NCI-H82 (cell line): ENCODE results near the gene DNAJC12.
A peak's percentile ranks its signal among the peaks of the same experiment; 100 is the strongest.
"Not testable (repeated sequence)": the region's sequence is repeated elsewhere in the genome, so short reads cannot be mapped to it uniquely, and the experiment has no call there.

Experiments used
- DNase-seq: peaks from one replicate; lab custom pipeline; 2025; lab: John Stamatoyannopoulos, UW

The DNAJC12 gene

GRCh38 chr10:67837541-67838314 is at the start of gene DNAJC12:
DNAJC12 (minus strand) TSS chr10:67838188; CDS start chr10:67838011, 177 bp downstream.
- peak; percentile 91 for DNase-seq

DNA sequence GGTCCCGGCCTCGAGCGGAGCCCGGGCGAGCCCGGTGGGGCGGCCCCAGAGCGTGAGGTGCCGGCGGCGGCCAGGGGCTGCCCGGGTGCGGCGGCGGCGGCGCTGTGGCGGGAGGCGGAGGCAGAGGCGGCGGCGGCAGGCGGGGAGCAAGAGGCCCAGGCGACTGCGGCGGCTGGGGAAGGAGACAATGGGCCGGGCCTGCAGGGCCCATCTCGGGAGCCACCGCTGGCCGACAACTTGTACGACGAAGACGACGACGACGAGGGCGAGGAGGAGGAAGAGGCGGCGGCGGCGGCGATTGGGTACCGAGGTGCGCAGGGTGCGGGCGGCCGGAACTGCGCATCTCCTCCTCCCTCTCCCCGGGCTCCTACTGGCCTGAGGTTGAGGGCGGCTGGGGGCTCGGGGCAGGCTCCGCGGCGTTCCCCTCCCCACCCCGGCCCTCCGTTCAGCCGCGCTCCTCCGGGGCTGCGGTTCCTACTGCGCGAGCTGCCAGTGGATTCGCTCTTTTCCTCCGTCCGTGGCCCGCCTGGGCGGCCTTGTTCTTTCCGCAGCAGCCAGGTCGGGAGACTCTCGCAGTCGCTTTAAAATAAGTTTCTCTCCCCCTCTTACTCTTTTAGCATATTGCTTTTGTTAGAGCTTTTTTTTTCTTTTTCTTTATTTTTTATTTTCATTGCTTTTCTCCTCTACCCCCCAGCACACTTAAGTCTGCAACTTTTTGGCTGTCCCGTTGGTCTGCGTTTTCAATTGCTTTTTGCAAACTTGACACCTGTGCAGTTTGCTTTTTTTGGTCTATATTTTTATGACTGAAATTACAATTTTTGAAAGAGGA is 47.1 kb upstream of the DNAJC12 start:
- DNase-seq, result peak; percentile 79

- peak; percentile 95 for DNase-seq
Observed at GRCh38 chr10:67884313-67884841, 46.4 kb upstream of the DNAJC12 start, which contains the start of gene SIRT1. SIRT1 (plus strand) TSS chr10:67884656; CDS start chr10:67884722, 66 bp downstream.

- DNase-seq, result no peak
Observed at GRCh38 chr10:67883710-67884312, 45.8 kb upstream of the DNAJC12 start.

- no peak for DNase-seq
Observed at GRCh38 chr10:67878133-67878532, 40.1 kb upstream of the DNAJC12 start.

- not testable (repeated sequence) for DNase-seq
Observed at GRCh38 chr10:67877421-67877820, 39.4 kb upstream of the DNAJC12 start.

GRCh38 chr10:67875340-67876238 is 37.6 kb upstream of the DNAJC12 start:
- DNase-seq, result no peak

- DNase-seq, result no peak
Observed at GRCh38 chr10:67869996-67870395, 32.0 kb upstream of the DNAJC12 start.

DNA sequence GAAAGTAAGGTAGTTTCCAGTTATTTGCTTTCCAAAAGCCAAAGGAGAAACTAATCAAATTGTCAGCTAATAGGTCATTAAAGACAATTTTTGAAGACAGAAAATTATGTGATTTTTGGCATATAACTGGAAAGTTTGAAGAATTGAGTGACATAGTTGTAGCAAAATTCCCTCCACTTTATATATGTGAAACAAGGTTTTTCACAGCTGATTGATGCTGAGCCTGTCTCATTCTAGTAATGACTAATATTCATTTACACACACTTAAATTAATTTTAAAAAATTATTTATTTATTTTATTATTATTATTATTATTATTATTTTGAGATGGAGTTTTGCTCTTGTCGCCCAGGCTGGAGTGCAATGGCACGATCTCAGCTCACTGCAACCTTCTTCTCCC is 30.1 kb upstream of the DNAJC12 start:
- DNase-seq, result no peak

DNA sequence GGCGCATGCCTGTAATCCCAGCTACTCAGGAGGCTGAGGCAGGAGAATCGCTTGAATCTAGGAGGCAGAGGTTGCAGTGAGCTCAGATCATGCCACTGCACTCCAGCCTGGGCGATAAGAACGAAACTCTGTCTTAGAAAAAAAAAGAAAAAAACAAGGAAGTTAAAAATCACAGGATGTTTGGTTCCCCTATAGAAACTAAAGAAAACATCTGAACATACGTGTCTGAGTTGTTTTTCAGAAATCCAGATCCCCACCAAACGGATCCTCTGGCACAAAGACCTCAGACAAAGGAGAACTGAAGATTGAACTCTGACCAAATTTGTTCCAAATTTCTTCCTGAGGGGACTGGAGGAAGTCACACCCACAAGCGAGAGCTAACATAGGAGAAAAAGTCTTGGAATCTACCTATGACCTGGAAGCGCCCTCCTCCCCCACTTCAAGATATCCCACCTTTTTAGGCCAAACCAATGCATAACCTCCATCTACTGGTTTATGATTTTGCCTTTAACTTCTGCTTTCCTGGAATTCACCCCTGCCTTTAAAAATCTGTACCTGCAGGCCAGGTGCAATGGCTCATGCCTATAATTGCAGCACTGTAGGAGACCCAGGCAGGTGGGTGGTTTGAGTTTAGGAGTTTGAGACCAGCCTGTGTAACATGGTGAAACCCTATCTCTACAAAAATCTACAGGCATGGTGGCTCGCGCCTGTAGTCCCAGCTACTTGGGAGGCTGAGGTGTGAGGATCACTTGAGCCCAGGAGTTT is 26.8 kb upstream of the DNAJC12 start:
- no peak for DNase-seq

DNA sequence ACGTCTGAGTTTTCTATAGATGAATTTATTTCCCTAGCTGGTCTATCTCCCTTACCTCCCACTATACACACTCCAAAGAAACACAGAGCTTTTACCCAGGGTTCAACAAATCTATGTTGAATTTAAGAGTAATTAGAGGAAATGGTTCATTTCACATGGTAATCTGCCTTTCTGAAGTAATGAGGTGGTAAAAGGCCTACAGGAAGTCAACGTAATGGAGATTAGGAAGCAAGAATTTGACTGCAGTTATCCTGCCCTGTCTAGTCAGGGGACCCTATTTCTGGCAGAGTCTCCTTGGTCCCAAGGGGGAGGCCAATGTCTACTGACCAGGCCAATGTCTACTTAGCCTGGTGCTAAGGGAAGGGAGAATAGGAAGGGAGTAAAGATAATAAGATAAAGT is 25.1 kb upstream of the DNAJC12 start:
- DNase-seq, result no peak

- no peak for DNase-seq
Observed at GRCh38 chr10:67861750-67862432, 23.9 kb upstream of the DNAJC12 start.

GRCh38 chr10:67858971-67859370 is 21.0 kb upstream of the DNAJC12 start:
- no peak for DNase-seq

- no peak for DNase-seq
Observed at GRCh38 chr10:67853512-67853911, 15.5 kb upstream of the DNAJC12 start.

- no peak for DNase-seq
Observed at GRCh38 chr10:67852761-67853160, 14.8 kb upstream of the DNAJC12 start.

GRCh38 chr10:67851186-67851585 is 13.2 kb upstream of the DNAJC12 start:
- DNase-seq, result no peak

DNA sequence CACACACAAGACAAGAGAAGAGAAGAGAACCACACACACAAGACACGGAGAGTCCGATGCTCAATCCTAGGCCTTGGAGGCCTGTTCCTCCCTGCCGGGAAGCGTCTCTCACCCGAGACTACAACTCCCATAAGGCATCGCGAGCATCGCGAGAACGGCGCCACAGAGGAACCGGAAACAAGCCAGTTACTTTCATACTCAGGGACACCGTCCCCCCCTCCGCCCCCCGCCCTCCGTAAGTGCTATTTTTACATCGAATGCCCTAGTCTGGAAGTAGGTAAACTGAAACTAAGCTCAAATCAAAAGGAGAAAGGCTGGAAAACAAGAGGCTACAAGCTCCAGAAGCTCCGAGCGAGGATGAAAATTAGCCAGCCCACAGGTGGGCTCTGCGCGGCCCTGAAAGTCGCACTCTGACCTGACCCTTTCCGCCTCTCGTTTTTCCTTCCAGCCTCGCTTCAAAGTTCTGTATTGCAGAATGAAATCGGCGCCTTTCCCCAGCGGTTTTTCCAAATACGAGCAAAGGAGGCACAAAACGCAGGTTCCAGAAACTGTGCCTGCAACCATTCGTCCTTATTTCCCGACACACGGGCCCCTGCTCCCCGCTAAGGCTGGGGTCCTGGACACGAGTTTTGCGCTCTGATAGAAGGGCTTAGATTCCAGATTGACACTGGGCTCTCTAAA is 11.5 kb upstream of the DNAJC12 start:
- DNase-seq, result peak; percentile 92

GRCh38 chr10:67843284-67843683 is 5.3 kb upstream of the DNAJC12 start:
- no peak for DNase-seq

DNA sequence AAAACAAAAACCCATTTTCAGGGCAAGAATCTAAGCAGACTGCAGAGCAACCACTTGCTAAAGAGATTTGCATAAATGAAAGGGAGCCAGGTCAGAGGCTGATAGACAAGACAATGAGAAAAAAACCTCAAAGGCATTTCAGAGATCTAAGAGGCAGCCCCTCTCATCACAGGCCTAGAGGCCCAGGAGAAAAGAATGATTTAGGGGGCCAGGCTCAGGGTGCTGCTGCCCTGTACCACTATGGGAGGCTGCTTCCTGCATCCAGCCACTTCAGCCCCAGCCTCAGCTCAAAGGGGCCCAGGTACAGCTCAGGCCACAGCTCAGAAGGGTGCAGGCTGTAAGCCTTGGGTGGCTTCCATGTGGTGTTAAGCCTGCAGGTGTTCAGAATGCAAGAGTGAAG is 3.7 kb upstream of the DNAJC12 start:
- no peak for DNase-seq
